GM19025 (cell line): ENCODE results near the gene RTN4IP1.
"Not testable (repeated sequence)": the region's sequence is repeated elsewhere in the genome, so short reads cannot be mapped to it uniquely, and the experiment has no call there.

Experiments used
- ATAC-seq: cut with Tn5 transposase; IDR thresholded peaks from one replicate; pipeline ENCODE4 v1.9.1; 2021; ENCODE audit warnings: mild to moderate bottlenecking, low read depth, moderate library complexity; ENCODE audit not compliant: unreplicated experiment

The RTN4IP1 gene

DNA sequence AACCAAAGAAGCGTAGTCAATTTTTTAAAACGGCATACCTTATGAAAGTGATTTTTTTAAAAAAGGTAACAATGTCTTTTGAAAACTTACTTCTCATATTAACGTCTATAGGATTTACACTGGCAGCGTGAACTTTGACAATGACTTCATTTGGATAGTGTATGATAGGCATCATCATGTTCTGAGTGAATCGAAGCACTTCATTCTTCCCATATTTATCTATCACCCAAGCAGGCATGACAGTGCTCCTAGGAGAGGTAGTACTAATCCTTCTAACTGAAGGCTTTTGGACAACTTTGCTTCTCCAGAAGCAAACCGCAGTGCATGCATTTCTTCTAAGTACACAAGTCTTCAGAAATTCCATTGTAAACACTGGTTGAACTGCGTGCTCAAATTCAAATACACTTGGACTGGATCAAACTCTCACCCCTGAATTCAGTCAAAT lies 618 bp downstream of the RTN4IP1 start:
- ATAC-seq: no peak

DNA sequence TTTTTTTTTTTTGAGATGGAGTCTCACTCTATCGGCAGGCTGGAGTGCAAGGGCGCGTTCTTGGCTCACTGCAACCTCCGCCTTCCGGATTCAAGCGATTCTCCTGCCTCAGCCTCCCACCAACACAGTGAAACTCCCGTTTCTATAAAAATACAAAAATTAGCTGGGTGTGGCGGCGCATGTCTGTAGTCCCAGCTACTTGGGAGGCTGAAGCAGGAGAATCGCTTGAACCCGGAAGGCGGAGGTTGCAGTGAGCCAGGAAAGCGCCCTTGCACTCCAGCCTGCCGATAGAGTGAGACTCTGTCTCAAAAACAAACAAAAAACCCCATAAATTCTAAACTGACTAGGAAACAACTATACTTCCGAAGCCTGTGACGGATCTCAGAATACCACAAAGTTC lies 1.5 kb downstream of the RTN4IP1 start:
- ATAC-seq: not testable (repeated sequence)

DNA sequence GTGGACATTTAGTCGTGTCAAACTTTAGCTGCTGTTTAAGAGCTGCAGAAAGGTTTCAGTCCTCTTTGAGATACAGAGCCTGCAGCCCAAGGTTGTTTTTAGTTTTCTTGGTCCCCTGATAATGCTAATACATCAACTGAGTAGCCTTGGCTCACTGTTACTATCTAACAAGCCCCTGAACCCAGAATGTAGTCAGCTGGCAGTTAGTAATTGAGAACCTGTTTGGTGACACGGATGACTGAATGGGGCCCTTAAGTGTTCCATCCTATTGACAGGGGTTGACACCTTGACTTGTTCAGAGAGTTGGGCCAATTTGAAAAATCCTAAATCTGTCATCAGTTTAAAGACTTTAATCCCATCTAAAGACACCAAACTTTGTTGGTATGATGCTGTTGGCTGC lies 2.8 kb downstream of the RTN4IP1 start:
- no peak for ATAC-seq

DNA sequence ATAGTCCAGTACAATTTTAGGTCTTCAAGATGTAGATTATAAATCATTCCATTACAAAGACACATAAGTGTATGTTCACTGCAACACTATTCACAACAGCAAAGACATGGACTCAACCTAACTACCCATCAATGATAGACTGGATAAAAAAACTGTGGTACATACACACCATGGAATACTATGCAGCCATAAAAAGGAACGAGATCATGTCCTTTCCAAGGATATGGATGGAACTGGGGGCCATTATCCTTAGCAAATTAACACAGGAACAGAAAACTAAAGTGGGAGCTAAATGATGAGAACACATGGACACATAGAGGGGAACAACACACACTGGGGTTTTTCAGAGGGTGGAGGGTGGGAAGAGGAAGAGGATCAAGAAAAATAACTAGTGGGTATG lies 6.3 kb downstream of the RTN4IP1 start:
- ATAC-seq: no peak

DNA sequence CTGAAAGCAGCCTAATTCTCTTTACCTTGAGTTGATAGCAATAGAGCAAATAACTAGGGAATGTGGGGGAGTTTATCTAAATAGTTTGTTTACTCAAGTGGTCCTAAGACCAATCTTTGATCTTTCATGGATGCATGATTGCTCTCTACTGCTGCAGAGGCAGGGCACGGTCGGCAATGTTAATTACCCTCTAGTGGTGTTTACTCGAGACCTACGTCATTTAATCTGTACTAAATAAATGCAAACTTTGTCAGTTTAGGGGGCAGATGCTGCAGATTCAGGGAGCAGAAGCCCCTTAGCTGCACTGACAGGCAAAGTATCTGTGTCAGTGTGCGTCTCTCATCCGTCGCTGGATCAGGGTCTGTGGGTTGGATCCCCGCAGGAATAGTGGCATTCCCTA lies 6.9 kb downstream of the RTN4IP1 start:
- no peak for ATAC-seq

DNA sequence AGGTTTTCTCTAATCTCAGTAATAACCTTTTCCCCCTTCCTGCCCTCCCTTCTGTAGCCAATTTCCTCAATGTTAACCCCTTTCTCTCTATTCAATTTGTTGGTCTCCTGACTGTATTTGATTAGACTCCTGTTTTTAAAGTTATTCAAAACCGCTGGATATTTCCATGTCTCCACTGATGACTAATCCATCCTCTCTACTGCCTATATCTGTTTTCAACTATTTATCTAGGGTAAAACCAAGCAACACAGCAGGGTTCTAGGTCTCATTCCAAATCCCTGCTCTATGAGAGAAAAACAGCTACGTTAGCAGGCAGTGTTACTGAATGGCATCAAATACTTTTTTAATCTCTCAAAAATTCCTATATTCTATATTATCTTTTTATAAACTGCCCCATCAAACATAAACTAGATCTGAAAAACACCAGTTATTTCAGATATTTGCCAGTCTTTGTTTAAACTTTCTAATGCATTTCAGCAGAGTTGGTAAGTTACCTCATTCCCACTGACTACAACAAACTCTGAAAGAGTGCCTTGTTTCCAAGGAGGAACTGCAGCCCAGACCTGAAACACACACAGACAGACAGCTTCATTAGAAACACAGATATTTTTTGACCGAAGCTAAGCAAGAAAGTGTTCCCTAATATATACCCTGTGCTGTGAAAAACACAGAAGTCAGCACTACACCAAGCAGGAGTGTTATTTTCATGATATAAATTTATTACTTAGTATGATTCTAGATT lies 8.2 kb downstream of the RTN4IP1 start:
- ATAC-seq: no peak

DNA sequence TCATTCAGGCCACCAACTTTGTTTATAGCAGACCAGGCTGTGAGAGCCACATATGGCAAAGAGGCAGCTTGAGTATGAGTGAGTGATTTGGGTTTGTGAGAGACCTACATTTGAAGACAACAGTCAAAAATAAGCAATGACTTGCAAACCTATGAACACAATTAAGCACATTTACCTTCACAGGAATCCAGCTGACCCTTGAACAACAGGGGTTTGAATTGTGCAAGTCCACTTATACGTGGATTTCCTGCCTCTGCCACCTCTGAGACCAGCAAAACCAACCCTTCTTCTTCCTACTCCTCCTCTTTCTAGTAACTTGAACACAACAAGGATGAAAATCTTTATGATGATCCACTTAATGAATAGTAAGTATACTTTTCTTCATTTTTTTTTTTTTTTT lies 10.1 kb downstream of the RTN4IP1 start:
- ATAC-seq: no peak

DNA sequence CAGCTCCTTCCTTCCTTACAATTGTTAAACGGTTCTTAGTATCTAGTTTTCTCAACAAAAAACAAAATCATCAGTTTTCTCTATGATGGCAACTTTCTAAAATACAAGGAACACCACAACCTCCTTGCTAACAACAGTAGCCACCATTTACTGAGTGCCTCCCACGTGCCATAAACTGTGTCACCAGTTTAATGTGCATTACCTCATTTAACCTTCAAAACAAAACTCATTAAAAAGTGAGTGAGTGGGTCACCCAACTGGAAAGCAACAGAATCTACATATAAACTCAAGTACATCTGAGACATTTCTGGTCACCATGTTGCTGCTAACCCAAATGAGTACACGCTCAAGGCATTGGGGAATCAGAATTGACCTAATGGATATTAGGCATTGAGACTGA lies 11.0 kb downstream of the RTN4IP1 start:
- no peak for ATAC-seq

DNA sequence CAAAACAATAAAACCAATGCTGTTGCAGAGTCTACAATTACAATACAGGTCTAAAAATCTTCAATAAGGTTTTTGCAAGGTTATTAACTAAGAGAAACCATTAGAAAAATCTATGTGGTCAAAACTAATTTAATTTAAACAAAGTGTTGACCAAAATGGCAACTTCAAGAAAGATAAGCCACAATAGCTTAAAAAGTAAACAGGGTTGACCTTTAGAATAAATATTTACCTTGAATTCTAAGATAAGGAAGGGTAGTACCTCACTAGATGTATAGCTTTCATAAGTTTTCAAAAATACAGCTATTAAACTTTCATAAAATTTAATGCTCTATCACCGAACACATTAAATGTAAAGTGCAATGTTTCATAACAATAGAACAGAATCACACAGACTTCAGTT lies 11.4 kb downstream of the RTN4IP1 start:
- ATAC-seq: no peak

DNA sequence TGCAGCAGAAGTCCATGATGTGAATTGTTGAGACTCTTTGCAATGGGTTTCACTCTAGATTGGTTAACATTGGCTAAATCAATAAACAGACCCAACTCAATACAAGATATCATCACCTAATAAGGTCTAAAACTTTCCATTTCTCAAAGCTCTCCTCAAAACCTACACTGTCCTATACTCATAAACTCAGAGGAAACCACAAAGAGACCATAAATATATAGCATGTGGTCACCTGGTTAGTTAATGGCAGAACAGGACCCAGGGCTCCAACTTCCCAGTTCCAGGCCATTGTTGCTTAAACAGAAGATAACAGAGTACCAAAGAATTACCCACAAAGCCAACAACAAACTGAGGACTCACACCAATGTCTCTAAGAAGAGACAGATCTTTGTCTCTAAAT lies 12.0 kb downstream of the RTN4IP1 start:
- ATAC-seq: no peak

DNA sequence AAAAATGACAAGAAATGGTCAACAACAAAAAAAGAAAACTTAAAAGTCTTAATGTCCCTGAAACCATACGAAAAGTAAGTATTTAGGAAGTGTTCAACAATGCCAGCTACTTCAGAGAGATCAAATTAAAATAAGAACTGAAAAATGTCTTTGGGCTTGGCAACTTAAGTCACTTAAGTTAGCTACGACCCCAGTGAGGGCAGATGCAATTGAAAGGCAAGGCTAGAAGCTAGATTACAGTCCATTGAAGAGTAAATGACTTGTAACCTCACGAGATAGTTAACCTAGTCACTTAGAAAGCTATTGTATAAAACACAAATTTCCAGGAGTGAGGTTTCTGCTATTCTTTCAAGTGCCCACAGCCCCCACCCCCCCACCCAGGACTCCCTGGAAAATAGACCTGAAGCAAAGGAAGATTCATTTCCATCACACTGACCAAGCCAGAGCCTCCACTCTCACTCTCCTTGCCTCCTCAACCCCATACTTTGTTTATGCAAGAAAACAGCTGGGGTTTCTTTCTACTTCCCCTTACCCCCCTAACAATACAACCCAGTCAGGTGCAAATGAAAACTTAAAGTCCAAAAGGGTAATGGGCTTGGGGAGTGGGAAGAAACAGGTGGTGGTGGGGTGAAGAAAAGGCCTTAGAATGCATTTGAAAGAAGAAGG lies 14.6 kb downstream of the RTN4IP1 start:
- no peak for ATAC-seq

DNA sequence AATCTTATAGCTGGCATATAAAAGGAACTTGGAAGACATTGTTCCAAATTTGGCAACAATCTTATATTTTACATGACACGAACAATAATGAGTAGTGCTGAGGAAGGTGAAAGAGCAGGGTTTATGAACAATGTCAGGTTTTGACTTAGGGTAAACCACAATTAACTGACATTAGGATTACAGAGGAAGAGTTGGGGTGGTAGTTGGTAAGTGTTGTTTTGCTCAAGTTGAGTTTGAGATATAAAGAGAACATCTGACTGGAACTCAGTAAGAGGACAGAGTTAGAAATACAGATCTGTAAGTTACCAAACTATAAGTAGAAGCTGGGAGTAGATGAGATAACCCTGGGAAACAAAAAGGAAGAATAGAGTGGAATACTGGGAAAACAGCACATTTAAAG lies 15.1 kb downstream of the RTN4IP1 start:
- no peak for ATAC-seq

DNA sequence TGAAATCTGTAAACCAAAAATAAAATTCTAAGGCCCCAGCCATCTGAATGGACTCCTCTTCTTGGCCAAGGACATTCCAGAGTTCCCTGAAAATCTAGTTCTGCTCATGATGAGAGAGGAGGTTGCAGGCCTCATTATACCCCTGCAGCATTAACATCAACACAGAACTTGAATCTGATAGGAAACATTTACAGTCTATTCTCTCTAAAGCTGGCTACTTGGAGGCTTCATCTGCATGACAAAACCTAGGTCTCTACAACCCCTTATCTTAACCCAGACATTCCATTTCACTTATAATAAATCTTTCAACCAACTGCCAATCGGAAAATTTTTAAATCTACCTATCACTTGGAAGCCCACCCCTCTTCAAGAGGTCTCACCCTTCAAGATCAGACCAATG lies 15.7 kb downstream of the RTN4IP1 start:
- ATAC-seq: no peak

DNA sequence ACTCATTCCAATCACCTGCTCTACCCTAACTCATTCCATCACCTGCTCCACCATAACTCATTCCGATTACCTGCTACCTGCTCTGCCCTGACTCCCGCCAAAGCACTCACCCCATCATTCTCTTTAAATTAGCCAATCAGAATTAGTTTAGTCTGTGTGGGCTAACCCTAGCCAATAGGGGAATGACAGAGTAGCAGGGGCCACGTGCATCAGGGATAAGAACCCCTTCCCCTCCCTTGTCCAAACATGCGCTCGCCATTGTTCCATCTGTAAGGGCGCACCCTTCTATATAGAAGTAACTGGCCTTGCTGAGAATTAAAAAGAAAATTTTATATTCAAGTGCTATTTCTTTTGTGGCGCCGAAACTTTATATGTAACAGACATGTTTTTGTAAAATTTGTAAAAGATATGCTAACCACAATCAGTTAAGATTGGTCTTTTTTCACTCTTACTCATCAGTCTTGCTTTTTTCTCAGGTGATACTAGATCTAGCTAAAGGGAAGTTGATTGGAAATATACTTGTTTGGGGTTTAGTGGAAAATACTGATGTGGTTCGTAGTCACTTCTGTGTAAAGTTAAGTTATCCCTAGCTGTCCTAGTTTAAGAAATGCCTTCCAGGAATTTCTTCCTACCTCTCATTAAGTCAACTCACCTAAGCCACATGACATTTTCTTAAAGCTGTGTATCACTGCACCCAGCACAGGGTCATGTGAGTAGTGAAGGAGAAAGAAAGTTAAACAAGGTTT lies 16.5 kb downstream of the RTN4IP1 start:
- no peak for ATAC-seq

DNA sequence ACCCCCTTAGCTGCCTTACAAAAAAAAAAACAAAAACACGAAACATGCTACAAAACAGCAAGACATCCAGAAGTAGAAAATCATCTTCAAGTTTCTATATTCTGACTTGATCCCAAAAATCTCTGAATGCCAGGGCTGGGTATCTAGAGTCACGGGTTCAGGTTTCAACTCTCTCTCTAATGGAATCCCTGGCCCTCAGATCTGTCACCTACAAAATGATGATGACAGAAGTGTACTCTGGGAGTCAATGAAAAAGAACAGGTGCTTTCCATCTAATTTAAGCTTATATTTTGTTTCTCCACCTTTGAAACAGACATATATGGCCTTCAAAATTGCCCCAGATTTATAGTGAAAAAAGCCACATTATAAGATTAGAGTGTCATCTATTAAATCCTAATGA lies 18.3 kb downstream of the RTN4IP1 start:
- ATAC-seq: no peak

DNA sequence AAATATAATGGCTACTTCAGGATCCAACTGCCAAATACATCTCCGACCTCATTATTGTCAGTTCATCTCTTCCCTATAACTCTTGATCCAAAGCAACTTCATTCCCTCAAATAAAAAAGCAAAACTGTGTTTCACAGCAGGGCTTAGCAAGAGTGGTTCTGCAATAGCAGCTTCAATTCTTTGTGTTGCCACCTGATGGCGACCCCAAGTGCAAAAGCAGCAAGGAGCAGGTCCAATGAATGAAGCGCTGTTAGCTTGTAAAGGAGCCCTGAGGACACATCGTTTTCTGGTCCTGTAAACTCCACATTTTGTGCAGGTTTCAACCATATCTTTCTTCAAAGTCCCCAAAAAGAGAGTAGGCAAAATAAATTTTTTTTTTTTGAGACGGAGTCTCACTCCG lies 19.6 kb downstream of the RTN4IP1 start:
- no peak for ATAC-seq

DNA sequence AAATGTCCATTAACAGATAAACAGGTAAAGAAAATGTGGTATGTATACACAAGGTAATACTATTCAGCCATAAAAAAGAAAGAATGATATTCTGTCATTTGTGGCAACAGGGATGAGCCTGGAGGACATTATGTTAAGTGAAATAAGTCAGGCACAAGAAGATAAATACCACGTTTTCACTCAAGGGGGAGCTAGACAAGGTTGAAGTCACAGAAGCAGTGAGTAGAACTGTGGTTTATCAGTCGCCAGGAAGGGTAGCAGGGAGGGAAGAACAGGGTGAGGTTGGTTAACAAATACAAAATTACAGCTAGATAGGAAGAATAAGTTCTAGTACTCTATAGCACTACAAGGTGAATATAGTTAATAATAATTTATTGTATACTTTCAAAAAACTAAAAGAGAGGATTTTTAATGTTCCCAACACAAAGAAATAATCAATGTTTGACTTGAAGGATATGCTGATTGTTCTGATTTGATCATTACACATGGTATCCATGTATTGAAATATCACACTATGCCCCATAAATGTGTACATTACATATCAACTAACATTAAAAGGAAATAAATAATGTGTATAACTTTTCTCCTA lies 21.1 kb downstream of the RTN4IP1 start:
- no peak for ATAC-seq

DNA sequence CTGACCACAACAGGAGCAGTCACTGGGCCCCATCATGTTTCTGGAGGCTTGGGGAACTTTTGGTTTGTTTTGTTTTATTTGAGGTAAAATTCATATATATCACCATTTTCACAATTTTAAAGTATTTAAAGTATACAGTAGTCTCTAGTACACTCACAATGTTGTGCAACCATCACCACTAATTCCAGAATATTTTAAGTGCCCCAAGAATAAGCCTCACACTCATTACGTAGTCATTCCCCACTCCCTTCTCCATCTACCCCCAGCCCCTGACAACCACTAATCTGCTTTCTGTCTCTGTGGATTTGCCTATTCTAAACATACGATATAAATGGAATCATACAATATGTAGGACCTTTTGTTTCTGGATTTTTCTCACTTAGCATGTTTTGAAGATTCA lies 29.0 kb downstream of the RTN4IP1 start:
- ATAC-seq: no peak

DNA sequence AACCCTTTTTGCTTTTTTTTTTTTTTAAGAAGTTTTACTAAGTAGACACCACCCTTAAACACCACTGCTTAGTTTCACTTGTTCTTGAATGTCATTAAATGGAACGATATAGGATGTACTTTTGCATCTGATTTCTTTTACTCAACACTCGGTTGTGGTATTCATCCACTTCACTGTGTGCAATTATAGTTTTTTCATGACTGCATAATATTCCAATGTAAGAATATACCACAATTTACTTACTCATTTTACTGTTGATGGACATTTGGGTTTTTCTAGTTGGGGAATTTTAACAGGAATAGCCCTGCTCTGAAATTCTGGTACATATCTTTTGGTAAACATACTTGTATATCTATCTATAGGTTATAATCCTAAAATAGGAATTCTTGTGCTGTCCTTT lies 29.9 kb downstream of the RTN4IP1 start:
- ATAC-seq: no peak

DNA sequence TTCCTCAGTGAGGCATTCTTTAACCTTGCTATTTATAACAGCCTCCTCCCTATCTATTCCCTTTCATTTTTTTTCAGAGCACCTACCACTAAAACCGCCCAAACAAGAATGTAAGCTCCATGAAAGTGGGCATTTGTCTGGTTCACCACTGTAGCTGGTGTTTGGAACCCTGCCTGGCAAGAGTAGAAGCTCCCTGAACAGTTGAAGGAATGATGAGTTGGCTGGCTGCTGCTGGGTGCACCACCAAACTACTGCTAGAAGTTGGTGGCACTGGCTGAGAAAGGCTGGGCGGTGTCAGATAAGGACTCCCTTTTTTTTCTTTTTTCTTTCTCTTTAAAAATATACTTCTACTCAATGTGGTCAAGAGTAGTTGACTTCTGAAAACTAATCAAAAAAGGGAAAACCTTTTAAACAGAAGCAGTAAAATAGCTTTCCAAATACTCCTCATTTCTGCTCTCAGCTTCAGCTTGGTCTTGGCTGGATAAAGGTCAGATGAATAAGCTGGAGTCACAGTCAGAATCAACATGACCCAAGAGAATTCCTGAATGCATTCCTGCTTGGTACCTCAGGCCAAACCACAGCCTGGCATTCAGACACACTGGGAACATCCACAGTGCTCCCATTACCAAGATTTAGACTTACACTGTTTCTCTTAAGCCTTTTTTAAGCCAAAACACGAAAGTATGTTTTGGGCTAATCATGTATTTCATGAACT lies 38.0 kb downstream of the RTN4IP1 start:
- ATAC-seq: no peak

DNA sequence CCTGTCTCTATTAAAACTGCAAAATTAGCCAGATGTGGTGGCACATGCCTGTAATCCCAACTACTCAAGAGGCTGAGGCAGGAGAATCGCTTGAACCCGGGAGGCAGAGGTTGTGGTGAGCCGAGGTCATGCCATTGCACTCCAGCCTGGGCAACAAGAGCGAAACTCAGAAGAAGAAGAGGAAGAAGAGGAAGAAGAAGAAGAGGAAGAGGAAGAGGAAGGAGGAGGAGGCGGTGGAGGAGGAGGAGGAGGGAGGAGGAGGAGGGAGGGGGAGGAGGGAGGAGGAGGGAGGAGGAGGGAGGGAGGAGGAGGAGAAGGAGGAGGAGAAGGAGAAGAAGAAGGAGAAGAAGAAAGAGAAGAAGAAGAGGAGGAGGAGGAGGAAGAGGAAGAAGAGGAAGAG lies 40.4 kb downstream of the RTN4IP1 start:
- not testable (repeated sequence) for ATAC-seq
